Vagina (tissue), 2 donors: ENCODE measurements around the gene GATD1.

Source experiments
- CTCF ChIP-seq, 3 experiments: fragments of 450-650 bp in 2 of 3; fragments of 200-600 bp in 1 of 3; sonication (generic) in 1 of 3; IDR thresholded peaks; one replicate each; pipeline ENCODE4 v1.5.1; 2017 to 2019; ENCODE audit warnings: antibody characterized with exemption in 3 of 3, mild to moderate bottlenecking in 2 of 3, moderate library complexity in 2 of 3
- POLR2A ChIP-seq, 2 donors: fragments of 450-650 bp; IDR thresholded peaks; one replicate each; pipeline ENCODE4 v1.6.1; 2017; ENCODE audit warnings: antibody characterized with exemption in 2 of 2, mild to moderate bottlenecking in 2 of 2, moderate library complexity in 2 of 2

GRCh38 chr11:761526-762108 lies 15.7 kb downstream of the GATD1 start:
- TF ChIP-seq CTCF (IDR thresholded peaks at IDR 0.05) (no peak), POLR2A (IDR thresholded peaks at IDR 0.05) (no peak)
